SK-N-SH treated with all-trans-retinoic acid at 6 μM for 48 hours (cell line): ENCODE data around the gene PTX4.

ENCODE experiments used
- ISL1 ChIP-seq: fragments of 250-450 bp; sonication (Bioruptor Pico); IDR thresholded peaks from 2 replicates; pipeline ENCODE4 v2.1.2; 2022; ENCODE audit warnings: mild to moderate bottlenecking, moderate library complexity
- ZNF8 ChIP-seq: fragments of 450-650 bp; formaldehyde crosslinking; IDR thresholded peaks from 2 replicates; pipeline ENCODE4 v1.5.0; 2020; ENCODE audit warnings: mild to moderate bottlenecking, moderate library complexity

DNA sequence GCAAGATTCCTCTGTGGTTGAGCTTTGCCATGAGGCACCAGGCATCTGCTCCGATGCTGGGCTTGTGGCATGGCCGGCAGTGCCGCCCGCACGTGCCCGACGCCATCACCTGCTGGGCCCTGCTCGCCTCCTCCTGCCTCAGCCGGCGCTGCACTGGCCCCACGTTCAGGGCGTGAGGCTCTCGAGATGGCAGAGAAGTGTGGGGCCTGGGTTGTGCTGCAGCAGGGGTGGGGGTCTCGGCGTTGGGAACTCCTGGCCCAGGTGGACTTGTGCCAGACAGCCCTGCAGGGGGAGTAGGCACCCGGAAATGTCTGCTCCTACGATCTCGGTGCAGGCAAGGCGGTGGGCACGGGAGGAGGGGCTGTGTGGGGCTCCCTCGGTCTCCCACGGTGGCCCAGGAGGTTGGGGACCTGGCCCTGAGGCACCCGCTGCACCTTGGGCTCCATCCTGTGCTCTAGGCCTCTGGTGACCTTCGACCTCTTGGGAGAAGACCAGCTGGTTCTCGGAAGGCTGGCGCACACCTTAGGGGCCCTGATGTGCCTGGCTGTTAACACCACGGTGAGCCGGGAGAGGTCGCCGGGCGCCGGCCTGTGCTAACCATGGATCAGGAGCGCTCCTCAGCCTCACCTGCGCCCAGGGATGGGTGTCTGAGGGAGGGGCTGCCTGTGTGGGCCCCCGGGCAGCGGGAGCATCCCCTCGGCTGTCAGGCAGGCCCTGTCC is 17.9 kb upstream of the PTX4 start:
- TF ChIP-seq ZNF8 (CRISPR knock-in tag) (no peak), ISL1 (CRISPR knock-in tag) (no peak)
